ENCODE results near the gene MBD3L2B.
"Not testable (repeated sequence)": the region's sequence is repeated elsewhere in the genome, so short reads cannot be mapped to it uniquely, and the experiment has no call there.

- TF ChIP-seq EZH2 (IDR thresholded peaks at IDR 0.05; ENCODE audit: insufficient read depth, poor library complexity, severe bottlenecking); EZH2phosphoT487 (IDR thresholded peaks at IDR 0.05; ENCODE audit: insufficient read depth, low read depth): not testable (repeated sequence)
Observed at GRCh38 chr19:7030278-7030677, 9.0 kb upstream of the MBD3L2B start, which contains the start of gene MBD3L5.
